K562 (cell line): ENCODE results near the gene E2F3. TPM values are rescaled to one million over a fixed set of nuclear protein-coding genes. Genes with fewer than 3 reads are reported as not detected.
A peak's percentile ranks its signal among the peaks of the same experiment; 100 is the strongest.

ENCODE experiments used
- polyA plus RNA-seq, 8 experiments: library from polyadenylated mRNA; depleted of rRNA in 4 of 8; stranded (reverse) in 5 of 8; unstranded in 3 of 8; fragments of >200 nt; fragmentation: Nextera tagmentation in 2 of 8; fragmentation: Illumina TruSeq in 1 of 8; extraction: Ambion mirVana in 2 of 8; extraction: Trizol in 1 of 8; gene quantifications; 2 replicates each; pipeline versions ENCODE4 v1.2.1 to v1.2.3, GENCODE V29; 2011 to 2014; ENCODE audit warnings: inconsistent platforms in 1 of 8, missing spikeins in 1 of 8
- total RNA-seq, 7 experiments: library from RNA; depleted of rRNA in 6 of 7; stranded (reverse); fragments of >200 nt in 6 of 7; fragmentation: Illumina TruSeq in 2 of 7; extraction: Trizol in 2 of 7; gene quantifications; 2 replicates each; pipeline versions ENCODE4 v1.2.1 to v1.2.3, GENCODE V29; 2011 to 2021; ENCODE audit warnings: low replicate concordance in 1 of 7
- TF ChIP-seq, protein P1 (sequence below), 2 experiments: fragments of 450-650 bp; formaldehyde crosslinking in 1 of 2; IDR thresholded peaks; 2 replicates each; pipeline versions ENCODE4 v1.4.0 to v1.6.1; 2014 to 2020; ENCODE audit warnings: mild to moderate bottlenecking in 2 of 2, borderline replicate concordance in 1 of 2, low read depth in 1 of 2

The E2F3 gene
- total and polyA plus RNA-seq, 9 of the 15 experiments (the other 6 are each of a cell fraction or from before 2014, with no cell fraction given), result 11.1 to 44.7 (median 27.2) TPM

DNA sequence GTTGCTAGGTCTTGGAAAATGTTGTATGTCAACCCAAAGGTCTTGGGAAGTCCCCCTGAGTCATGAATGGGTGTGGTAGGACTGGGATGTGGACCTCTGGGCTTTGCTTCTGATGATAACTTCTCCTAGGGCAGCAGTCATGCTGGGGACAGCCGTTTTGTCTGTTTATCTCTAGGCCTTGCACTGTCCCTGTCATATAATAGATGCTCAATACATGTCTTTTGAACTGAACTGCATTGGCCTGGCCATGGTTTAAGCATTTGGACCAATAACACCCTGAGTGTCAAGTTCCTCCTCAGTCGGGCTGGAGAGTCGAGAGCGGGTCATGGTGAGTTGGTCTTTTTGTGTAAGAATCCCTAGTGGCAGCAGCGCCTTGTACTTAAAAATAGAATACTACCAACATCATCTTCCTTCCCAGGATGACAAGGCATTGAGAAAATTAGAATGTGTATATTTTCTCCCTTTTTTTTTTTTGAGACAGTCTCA is 43.1 kb downstream of the E2F3 start (continued):
- TF ChIP-seq, protein P1, sequence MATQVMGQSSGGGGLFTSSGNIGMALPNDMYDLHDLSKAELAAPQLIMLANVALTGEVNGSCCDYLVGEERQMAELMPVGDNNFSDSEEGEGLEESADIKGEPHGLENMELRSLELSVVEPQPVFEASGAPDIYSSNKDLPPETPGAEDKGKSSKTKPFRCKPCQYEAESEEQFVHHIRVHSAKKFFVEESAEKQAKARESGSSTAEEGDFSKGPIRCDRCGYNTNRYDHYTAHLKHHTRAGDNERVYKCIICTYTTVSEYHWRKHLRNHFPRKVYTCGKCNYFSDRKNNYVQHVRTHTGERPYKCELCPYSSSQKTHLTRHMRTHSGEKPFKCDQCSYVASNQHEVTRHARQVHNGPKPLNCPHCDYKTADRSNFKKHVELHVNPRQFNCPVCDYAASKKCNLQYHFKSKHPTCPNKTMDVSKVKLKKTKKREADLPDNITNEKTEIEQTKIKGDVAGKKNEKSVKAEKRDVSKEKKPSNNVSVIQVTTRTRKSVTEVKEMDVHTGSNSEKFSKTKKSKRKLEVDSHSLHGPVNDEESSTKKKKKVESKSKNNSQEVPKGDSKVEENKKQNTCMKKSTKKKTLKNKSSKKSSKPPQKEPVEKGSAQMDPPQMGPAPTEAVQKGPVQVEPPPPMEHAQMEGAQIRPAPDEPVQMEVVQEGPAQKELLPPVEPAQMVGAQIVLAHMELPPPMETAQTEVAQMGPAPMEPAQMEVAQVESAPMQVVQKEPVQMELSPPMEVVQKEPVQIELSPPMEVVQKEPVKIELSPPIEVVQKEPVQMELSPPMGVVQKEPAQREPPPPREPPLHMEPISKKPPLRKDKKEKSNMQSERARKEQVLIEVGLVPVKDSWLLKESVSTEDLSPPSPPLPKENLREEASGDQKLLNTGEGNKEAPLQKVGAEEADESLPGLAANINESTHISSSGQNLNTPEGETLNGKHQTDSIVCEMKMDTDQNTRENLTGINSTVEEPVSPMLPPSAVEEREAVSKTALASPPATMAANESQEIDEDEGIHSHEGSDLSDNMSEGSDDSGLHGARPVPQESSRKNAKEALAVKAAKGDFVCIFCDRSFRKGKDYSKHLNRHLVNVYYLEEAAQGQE (IDR thresholded peaks at IDR 0.05; ENCODE audit: borderline replicate concordance), result peak; percentile 19; the same call in 1 of the 2 replicates
- TF ChIP-seq, protein P1 (CRISPR knock-in tag; IDR thresholded peaks at IDR 0.05; ENCODE audit: low read depth), result no peak
